NOMO-1 treated with dmso at 0.1 percent for 144 hours (cell line): ENCODE results near the gene ADGRV1.

ENCODE experiments used
- DNase-seq: peaks from one replicate; lab custom pipeline; 2025; ENCODE audit not compliant: unreplicated experiment; lab: John Stamatoyannopoulos, UW

Gene ADGRV1

DNA sequence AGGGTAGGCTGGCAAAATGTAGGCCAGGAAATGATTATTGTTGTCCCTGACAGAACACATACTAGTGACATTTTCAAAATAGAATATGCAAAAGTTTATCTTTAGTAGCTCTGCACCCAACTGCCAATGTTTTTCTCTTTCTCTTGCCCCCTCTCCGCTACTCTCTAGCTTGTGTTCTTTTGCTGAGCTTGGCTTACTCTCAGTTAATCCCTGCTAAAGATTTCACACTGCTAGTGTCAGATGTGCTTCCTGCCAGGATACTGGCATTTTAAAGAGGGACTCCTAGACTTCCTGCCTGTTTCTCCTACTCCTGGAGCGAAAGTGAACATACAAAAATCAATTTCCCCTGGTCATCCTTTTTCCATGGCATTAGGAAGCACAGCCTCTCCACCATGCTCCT, 564.1 kb downstream of the ADGRV1 start:
- no peak for DNase-seq

DNA sequence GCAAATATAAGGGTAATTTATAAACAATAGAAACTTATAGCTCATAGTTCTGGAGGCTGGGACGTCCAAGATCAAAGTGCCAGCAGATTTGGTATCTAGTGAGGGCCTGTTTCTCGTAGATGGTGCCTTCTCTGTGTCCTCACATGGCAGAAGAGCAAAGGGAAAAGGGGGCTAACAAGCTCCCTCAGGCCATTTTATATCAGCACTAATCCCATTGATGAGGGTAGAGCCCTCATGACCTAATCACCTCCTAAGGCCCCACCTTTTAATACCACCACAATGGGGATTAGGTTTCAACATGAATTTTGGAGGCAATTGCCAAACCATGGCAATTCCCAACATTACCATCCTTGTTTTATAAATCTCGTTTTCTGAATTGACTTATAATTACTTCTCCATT, 564.7 kb downstream of the ADGRV1 start:
- no peak for DNase-seq

DNA sequence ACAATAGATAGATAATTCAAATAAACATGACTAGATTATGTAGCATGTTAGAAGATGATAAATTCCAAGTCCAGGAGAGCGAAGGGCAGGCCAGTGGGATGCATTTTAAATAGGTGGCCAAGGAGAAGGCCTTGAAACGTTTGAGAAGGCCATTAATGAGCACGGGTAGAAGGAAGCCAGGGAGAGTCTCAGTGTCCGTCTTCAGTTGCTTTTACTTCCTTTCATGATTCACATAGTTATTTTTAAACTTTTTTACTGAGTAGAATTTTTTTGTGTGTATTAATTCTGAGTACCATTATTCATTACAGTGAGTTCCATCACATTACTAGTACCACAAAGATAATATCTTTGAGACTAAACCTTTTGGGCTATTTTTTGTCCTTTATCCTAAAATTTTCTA, 565.3 kb downstream of the ADGRV1 start:
- no peak for DNase-seq

DNA sequence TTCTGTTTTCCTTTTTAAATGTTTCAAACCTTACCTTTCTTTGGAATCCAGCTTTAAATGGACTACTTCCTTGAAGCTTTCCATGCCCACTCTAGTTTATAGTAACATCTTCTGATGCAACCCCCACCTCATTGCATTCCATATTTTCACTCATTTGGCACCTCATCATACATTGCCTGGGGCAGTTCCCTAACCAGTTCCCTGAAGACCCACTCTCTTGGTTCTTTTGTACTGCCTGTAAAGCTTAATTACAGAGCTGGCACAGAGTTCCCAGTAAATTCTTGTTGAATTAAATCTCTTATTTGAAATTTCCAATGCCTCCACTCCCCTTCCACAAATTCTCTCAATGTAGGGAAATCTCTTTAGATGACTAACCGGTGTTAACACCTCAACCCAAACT, 567.3 kb downstream of the ADGRV1 start:
- no peak for DNase-seq

DNA sequence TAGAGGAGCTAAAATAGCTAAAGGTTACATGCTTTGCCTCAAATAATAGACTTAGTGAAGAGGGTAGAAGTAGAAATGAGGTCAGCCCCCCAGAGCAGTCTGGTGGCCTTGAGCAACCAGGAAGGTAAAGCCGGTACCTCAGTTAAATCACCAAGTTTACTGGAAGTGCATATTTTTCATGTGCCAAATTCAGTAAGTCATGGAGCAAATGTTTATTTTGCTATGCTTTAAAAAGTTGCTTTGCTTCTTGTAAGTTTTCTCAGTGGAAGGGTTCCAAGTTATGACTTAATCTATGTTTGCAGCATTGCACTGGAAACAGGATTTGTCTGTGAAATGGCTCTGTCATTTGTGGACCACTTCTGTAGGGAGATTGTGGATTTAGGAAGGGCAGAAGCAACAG, 567.9 kb downstream of the ADGRV1 start:
- DNase-seq: no peak

DNA sequence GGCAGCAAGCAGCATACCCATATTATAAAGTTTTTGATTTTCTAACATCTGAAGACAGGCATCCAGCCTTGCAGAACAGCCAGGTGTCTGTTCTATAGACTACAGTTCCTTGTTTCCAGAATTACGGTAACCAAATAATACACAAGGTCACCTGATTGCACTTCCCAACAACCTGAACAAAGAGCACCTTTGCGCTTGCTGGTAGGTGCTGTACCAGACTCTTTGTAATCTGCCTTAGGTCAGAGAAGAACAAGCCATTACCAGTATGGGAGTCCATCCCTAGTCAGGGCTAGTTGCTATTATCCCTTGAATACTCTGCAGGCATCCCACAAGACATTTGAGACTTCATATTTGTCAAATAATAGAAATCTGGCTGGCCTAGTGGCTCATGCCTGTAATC, 568.3 kb downstream of the ADGRV1 start:
- DNase-seq: no peak

DNA sequence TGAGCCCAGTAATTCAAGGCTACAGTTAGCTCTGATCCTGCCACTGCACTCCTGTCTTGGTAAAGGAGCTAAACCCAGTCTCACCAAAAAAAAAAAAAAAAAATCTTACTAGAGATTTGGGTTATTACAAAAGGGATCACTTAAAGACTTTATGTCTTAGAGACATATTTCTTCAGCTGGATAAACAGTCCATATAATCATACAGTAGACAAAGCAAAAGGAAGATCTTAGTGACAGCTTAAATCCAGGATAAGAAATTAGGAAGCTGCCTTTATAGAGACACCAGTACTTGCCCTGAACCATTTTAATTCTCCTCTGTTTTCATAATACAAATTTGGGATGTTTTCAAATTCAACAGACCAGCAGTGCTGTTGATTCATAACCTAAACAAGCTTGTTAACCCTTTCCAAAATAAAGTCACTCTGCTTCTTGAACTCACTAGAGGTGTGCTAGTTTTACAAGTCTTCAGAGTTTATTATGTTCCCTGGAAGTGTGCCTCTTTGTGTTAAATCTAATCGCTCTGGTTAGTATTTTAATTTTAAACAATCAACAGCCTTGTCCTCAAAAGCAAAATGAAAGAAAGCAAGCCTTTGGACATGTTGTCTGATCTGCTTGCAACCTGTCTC, 569.0 kb downstream of the ADGRV1 start:
- no peak for DNase-seq

DNA sequence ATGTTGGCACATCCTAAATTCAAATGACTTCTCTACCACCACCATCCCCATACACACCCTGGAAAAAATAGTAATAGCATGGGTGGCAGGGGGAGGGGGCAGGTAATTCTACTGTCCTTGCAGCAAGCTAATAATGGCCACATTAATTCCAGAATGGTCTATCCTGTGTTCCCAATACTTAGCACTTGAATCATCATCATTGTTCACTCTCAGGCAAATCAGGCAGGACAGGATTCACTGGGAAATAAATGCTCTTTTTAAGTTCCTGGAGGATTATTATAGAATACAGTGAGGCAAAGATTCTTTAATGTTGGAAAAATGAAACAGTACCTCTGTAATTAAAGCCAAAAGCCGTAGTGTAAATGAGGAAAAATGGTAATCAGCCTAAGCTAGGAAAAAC, 570.0 kb downstream of the ADGRV1 start:
- no peak for DNase-seq

DNA sequence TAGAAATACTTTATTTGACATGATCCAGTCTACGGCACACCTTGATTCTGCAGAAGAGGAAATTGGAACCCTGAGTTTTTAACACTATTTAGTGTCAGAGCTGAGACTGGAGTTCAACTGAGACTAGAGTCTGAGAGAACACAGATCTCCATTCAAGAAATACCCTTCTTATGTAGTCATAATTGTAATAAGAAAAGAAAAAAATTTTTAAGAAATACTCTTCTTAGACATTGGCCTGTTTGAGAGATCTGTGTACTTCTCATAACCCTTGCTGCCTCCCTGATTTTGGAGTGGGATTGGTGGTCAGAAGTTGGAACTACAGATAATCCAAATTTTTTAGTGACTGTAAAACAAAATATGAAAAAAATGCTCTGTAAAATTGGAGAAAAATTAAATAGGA, 571.2 kb downstream of the ADGRV1 start:
- no peak for DNase-seq

DNA sequence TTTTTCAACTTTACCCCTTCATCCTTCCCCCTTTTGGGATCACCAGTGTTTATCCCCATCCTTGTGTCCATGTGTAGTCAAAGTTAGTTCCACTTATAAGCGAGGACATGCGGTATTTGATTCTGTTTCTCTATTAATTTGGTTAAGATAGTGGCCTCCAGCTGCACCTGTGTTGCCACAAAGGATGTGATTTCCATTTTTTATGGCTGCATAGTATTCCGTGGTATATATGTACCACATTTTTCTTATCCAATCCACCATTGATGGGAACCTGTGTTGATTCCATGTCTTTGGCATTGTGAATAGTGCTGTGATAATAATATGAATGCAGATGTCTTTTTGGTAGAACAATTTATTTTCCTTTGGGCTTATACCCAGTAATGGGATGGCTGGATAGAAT, 572.2 kb downstream of the ADGRV1 start:
- DNase-seq: no peak

DNA sequence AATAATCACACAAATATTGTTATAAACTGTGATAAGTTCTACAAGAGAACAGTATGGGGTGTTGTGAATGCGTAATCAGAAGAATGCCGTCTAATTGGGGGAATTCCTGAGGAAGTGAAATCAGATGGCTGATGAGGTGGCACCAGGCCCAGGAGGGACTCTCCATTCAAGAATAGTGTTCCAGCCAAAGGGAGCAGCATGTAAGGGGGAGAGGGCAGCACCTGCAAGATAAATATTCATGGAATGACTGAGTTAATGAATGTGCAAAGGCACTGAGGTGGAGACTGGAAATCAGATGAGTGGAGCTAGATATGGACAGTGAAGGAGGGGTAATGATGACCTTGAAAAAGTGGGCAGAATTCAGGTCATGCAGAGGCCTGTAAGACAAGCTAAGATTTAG, 574.0 kb downstream of the ADGRV1 start:
- DNase-seq: no peak

DNA sequence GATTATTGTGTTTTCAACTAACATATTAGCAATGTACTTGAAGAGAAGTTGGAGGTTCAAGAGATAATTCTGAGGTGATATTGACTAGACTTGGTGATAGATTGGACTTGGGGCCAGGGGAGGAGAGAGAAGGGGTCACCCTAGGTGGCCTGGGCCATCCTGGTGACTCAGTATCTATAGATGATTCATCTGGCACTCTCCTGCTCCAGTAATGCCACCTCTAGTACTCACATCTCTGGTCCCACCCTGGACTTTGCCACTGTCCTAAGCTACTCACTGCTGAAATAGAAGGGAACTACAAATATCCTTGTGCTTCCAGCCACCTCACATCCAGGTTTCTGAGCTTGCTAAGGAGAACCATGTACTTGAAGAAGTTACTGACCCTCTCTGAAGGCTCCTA, 574.6 kb downstream of the ADGRV1 start:
- no peak for DNase-seq

DNA sequence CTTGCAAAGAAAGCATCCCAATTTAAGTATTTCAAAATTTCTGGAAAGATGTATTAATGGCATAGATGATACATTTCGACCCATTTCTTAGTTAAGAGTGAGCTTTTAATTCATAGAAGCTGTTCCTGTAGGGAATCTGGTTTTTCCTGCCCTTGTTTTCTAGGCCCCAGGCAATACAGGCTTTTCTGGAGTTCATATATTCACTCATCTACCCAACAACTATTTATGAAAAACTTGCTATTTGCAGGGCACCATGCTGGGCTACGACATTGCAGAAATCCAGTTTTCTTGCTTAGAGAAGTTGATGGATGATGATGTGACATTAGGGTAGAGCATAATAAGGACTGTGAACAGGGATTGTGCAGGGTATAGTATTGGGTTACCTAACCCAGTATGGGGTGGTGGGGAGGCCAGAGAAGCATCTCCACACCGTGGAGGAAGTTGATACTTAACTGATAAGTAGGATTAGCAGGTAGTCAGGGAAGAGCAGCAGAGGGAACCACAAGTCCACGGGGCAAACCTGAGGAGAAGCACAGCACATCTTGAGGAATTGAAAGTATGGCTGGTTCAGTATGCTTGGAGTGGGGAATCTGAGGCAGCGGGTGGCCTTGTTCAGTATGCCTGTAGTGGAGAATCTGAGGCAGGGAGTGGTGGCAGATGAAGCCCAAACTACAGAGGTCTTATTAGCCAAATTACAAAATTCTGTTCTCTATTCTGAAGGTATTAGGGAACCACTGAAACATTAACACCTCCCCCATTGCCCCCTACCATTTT, 577.1 kb downstream of the ADGRV1 start:
- no peak for DNase-seq

DNA sequence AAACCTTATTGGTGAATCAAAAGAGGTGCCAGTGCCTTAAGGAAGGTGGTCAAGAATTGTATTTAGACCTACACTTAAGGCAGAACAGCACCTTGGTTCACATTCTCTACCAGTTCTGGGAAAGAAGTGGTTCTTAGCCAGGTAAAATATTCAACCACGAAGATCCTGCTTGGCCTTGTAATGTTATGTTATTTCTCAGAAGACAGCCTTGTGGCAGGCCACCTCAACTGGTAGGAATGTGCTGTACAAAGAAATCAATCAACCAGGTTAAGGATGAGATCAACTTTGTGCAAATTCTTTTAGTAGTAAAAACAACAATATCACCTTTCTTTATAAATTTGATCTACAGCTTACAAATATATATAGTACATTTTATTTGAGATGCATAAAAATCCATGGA, 577.7 kb downstream of the ADGRV1 start:
- DNase-seq: no peak

DNA sequence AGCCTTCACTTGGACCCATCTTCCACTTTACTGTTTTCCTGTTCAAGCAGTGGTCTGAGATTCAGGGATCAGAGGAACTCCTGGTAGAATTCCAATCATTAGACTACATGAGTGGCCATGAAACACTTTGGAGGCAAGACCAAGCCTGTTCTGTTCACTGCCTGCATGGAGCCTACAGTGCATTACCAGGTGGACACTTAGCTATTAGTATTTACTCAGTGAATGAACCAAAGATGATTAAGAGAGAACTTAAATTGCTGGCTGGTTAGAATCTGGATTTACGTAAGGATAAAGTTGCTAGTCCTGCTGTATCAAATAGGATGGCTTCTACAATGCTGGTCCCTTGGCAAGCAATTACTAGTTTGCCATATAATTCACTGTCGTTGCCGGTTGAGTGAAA, 579.0 kb downstream of the ADGRV1 start:
- no peak for DNase-seq

DNA sequence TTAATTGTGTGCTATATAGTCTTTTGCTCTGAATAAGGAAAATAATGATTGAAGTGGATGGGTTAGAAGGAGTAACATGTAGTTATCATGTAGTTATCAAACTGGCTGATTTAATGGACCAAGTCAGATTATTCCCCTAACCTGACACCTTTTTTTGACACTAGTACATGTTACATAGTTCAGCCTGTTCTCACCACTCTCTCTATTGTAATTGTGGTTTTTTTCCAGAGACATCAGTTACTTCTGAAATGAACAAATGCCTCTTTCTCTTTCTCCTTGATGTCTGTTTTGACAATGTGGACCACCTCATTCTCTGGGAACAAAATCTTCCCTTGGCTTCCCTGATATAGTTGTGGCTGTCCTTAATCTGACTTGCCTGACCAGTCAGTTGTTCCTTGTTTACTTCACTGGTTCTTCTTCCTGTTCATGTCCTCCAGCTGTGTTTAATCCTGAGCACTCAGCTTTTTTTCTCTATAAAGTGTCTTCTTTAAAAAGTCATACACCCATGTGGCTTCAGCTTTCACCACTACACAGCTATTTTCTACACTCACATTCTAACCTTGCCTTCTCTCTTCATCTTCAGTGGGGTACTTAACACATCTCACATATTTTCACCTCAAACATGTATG, 581.1 kb downstream of the ADGRV1 start:
- DNase-seq: no peak

DNA sequence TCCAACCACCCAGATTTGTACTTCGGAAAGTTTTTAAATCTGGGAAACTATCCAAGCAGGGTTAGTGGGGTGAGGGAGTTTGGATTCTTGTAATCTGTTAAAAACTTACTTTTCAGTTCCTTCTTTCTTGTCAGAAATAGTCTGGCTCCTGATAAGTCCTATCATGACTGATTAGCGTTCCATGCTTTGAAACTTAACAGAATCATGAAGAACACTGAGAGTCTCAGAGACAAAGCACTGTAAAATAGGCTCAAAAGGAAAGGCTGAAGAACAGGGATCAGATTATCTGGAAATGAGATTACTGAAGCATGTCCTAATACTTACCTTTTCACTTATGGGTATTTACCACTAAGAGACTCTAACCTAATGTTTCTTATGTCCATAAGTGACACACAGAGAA, 582.1 kb downstream of the ADGRV1 start:
- DNase-seq: no peak

DNA sequence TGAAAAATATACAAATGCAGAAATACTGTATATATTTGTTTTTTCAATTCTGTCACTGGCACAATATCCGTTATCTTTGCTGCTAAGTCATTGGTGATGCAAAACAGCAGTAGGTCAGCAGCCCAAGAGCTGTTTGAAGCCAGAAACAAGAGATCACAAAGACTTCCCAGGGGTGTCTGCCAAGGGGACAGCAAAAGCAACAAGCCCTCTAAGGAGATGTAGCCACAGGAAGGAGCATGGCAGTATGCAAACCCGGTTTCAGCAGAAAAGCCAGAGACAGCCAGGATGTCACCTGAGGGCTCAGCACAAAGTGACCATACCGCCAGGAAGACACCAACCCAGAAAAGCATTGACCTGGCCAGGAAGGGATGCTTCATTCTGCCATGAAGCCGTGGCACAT, 583.0 kb downstream of the ADGRV1 start:
- DNase-seq: no peak

DNA sequence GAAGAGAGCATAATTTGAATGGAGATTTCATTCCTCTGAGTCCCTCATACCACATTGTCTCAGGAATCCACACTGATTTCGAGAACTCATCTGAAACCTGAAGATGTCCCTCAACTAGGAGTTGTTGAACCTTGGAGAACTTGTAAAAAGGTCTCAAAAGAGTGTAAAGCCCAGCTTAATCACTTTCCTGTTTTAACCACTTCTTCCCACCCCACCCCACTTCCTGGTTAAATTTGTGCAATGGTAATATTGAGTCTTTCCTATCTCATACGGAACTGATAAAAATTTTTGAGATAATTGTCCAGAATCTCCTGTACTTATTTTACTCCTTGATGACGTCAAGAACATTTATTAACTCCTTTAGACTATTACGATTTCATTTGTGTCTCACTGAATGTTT, 583.8 kb downstream of the ADGRV1 start:
- no peak for DNase-seq

DNA sequence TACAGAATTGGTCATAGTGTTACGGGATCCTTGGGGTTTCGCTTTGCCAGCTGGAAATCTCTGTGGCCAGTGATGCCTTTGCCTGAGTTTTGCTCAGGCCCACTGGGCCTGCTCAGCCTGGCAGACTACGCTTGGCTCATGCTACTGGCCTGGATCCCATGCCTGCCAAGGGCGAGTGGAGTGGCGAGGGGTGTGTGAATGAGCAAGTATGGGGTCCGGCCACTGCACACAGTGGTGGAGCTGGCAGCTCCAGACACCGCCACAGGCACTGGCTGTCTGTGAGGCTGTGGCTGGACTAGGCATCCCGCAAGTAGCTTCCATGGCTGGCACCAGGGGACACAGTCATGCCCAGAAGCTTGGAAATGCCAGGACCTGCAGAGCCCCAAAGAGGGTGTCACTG, 584.2 kb downstream of the ADGRV1 start:
- no peak for DNase-seq

DNA sequence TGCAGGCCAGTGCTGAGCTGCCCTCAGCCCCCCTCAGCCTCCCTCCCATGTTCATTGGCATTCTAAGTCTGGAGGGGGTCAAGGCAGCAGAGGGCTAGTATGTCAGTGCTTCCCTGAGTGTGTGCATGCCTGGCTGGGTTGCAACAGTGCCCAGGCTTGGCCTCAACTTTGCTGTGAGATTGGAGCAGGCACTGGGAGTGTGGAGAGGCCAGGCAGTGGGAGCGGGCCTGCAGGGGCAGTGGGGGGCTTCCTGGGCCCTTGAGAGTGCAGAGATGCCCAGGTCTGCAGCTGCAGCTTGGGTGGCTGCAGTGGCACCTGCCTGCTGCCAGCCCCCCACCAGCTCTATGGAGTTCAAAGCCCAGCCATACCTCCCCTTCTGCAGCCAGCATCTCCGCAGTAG, 585.2 kb downstream of the ADGRV1 start:
- no peak for DNase-seq

DNA sequence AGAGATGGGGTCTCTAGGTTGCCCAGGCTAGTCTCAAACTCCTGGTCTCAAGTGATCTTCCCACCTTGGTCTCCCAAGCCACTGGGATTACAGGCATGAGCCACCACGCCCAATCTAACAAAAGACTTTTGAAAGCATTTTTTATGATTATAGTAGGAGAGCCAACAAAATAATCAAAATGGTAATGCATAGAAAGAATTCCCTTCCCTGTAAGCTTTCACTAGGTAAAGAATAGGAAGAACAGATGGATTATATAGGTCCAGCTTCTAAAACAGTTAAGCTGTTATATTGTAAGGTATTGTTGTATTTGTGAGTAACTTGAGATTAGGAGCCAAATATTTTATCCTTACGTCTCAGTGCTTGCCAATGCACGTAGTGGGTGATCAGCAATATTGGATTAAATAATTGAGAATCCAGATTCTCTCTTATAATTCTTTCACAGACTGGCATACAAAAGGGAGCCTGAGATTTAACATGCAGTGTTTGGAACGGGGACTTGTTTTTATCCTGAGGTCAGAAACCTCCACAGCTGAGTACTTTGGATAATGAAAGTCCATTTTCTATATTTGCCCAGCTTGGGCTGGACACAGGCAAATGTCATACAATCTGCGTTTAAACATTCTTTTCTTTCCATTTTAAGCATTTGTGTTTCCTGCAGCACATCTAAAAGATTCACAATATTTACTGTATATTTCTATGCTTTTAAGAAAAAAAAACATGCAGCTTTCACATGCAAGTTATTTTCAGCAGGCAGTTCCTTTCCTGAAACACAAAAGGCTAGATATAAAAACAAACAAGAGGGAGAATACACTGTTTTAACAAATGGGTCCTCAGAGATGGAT, 586.1 kb downstream of the ADGRV1 start:
- DNase-seq: no peak
